ENCODE measurements around the gene TRIM46.
"Not testable (repeated sequence)": the region's sequence is repeated elsewhere in the genome, so short reads cannot be mapped to it uniquely, and the experiment has no call there.

TRIM46 gene

DNA sequence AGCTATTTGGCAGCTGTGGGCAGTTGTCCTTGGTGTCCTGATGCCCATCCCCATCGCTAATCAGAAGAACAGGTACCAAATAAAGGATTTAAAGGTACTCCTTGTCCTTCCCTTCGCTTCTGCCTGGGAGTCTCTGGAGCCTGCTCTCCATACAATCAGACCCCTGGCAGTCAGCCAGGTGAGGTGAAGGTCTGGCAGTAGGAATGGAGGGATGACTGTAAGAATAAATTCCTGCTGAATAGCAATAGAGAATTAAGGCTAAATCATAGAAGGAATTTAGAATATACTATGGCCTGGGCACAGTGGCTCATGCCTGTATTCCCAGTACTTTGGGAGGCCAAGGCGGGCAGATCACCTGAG lies 24.9 kb downstream of the TRIM46 start:
- DNase-seq (ENCODE audit: low read depth, low spot score) = no peak
- H3K27ac ChIP-seq = no peak overlapping the region

DNA sequence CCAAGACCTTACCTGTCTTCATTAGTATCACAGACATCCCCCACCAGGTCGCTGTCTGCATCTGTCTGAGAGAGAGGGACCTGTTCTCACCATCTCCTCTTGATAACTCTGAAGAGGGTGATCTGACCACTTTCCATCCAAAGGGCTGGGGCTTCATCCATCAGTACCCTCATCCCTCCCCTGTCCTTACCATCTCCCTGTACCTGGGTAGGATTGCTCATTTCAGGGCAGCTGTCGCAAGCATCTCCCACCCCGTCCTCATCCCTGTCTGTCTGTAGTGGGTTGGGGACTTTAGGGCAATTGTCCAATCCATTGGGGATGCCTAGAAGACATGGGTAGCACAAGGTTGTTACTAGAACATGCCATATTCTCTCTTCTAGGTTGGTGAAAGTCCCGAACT lies 26.1 kb downstream of the TRIM46 start:
- DNase-seq (ENCODE audit: low read depth, low spot score) = no peak
- H3K27ac ChIP-seq = no peak overlapping the region

- no peak overlapping the region for H3K27ac ChIP-seq
- no peak for DNase-seq (ENCODE audit: low read depth, low spot score)
These were observed 27.3 kb downstream of the TRIM46 start for GRCh38 chr1:155200920-155201319.

GRCh38 chr1:155202198-155202597 lies 28.5 kb downstream of the TRIM46 start:
- no peak for DNase-seq (ENCODE audit: low read depth, low spot score)
- no peak overlapping the region for H3K27ac ChIP-seq

DNA sequence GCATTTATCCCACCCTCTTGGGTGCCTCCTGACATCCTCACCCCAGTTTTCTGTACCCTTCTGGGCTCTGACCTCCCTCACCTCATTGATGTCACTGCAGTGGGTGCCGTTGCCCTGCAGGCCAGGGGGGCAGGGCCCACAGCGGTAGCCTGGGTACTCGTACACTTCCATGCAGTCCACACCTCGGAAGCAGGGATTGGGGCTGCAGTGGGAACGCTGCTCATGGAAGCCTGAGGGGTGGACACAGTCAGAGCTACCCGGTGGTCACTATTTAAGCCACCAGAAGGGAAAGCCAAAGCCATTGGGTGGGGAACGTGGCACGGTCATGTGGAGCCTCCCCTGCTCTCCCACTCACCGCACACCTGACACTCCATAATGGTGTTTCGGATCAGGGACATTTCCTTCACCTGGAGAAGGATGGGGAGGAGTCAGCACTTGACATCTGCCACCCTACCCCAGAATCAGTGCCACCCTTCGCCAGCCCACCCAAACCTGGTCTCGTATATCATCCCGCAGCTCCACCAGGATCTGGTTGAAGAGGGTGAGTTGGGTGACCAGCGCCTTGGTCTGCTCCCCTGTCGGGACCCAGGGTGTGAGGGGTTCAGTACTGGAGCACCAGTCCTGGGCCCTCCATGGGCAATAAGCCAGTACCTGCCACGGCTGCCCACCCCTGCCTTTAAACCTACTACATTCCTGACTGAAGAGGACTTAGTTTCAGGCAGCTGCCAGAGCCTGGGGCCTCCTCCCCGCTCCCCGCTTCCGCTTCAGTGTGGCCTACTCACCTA lies 29.3 kb downstream of the TRIM46 start:
- no peak for DNase-seq (ENCODE audit: low read depth, low spot score)
- no peak overlapping the region for H3K27ac ChIP-seq

- no peak for DNase-seq (ENCODE audit: low read depth, low spot score)
- H3K27ac ChIP-seq = no peak overlapping the region
These were observed 31.4 kb downstream of the TRIM46 start for GRCh38 chr1:155205035-155205434.

GRCh38 chr1:155205969-155206593 lies 32.4 kb downstream of the TRIM46 start:
- DNase-seq (ENCODE audit: low read depth, low spot score) = no peak
- H3K27ac ChIP-seq = no peak overlapping the region

DNA sequence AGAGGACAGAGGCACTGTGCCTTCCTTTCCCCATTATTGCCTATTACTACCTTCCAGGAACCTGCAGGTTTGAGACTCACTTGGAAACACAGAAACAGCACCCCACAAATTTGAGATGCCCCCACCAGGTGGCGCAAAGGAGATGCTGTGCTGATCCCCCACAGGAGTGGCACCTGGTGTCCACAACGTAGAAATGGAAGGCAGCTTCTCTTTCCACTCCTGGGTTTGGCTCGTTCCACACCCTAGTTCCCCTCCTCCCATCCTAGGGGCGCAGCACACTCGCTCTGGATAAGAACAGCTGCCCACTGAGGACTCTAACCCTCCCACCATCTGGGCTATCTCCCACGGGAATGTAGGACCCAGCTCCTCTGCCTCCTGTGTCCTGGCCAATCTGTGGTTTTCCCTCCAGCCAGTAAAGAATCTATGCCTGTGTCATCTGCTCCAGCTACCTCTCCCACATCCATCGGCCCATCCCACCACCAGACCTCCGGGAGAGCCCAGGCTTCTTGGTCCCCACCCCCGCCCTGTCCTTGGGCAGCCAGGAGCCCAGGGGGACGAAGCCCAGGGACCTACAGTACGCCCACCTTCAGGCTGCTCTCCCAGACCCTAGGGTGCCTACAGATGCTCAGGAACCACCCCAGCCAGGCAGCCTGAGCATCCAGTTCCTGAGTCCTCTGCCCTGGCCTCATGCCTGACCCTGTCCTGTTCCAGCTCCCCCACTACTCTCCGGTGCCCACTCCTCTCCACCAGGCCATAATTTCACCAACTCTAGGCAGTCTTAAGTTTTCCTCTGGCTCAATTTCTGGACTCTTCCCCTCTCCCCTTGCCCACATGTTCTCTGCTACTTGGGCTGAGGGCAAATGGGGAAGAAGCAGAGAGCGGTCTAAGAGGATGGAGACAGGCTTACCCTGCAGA lies 33.5 kb downstream of the TRIM46 start:
- peak overlapping the region; percentile 76 for H3K27ac ChIP-seq
- no peak for DNase-seq (ENCODE audit: low read depth, low spot score)

DNA sequence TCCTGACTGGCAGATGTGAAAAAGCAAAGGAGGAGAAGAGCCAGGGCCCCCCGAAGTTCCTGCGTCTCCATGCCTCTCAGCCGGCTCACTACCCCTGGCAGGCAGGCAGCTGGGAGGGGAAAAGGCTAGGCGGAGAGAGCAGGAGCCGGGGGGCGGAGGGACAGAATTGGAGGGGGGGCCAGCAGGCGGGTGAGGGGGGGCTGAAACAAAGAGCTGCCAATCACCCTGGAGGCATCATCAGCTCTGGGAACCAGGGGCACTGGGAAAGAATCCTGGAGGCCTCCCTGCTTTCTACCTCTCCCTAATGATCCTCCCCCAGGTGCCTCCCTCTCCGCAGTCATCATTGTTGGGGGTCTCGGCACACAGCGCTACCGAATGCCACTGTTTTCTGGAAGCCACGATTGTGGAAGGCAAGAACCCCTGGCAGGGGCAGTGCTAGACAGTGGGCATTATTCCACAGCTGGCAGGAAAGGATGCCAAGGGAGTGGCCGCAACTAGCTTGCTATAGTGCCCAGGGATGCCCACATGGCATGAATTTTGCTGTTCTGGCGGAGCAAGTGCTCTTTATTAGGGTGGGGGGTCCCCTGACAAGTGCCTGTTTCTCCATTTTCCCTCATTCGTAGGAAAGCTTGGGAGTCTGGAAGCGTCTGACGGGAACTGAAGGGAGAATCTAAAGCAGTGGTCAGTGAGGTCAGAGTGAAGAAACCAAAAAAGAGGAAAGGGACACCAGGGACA lies 34.3 kb downstream of the TRIM46 start, which contains the start of gene THBS3:
Gene THBS3 (minus strand): TSS at position 92 of the 735 bp plus-strand sequence. CDS start 21 bp downstream, at position 71.
- DNase-seq (ENCODE audit: low read depth, low spot score) = no peak

DNA sequence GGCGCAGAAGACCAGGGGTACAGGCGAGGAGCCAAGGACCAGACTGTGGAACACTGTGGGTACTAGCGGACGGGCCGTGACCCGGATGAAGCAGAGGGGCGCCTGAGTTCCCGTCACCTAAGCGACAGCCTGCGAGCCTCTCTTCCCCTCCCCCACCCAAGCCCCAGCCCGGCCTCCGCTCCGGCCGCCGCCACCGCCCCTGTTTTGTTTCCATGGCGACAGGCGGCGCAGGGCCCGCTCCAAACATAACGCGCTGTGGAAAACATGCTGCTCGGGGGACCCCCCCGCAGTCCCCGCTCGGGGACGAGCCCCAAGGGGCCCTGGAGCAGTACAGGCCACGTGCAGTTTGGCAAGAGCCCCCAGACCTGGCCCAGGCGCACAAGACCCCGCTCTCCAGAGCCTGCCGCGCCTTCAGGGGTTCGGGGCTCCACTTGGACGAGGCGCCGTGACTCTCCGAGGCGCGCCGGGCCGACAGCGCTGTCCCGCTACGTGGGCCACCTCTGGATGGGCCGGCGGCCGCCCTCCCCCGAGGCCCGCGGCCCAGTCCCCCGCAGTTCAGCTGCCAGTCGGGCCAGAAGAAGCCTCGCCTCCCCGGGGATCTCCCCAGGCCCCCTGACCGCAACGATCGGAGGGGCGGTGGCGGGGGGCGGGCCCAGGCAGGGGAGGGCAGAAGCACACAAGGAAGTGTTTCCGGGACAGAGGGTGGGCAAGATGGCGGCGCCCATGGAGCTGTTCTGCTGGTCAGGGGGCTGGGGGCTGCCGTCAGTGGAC lies 35.1 kb downstream of the TRIM46 start, which contains the start of gene MTX1:
Gene MTX1 (plus strand): TSS at position 155 of the 771 bp plus-strand sequence. CDS start 110 bp downstream, at position 265.
- no peak for DNase-seq (ENCODE audit: low read depth, low spot score)
- H3K27ac ChIP-seq = peak within 1 kb of the TSS; percentile 76

More for the DNA sequence above, 34.3 kb downstream of the TRIM46 start, which contains the start of gene THBS3:
- peak within 1 kb of the TSS; percentile 76 for H3K27ac ChIP-seq

DNA sequence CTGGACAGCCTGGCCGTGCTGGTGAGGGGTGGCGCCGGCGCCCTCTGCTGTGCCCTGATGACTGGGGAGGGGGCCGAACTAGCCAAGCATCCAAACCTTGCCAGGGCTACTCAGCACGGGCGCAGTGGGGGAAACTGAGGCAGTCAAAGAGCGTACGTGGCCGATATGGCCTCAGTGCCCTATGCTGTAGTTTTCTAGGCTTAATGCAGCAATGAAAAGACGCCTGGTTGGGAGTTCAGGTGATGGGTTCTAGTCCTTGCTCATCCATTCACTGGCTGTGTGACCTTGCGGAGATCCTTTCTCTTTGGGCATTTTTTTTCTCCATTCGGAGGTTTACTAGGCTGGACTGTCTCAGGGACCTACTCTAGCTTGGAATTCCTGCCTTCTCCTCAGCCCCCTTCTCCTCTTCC lies 35.7 kb downstream of the TRIM46 start:
- H3K27ac ChIP-seq = peak overlapping the region; percentile 76
- DNase-seq (ENCODE audit: low read depth, low spot score) = no peak

DNA sequence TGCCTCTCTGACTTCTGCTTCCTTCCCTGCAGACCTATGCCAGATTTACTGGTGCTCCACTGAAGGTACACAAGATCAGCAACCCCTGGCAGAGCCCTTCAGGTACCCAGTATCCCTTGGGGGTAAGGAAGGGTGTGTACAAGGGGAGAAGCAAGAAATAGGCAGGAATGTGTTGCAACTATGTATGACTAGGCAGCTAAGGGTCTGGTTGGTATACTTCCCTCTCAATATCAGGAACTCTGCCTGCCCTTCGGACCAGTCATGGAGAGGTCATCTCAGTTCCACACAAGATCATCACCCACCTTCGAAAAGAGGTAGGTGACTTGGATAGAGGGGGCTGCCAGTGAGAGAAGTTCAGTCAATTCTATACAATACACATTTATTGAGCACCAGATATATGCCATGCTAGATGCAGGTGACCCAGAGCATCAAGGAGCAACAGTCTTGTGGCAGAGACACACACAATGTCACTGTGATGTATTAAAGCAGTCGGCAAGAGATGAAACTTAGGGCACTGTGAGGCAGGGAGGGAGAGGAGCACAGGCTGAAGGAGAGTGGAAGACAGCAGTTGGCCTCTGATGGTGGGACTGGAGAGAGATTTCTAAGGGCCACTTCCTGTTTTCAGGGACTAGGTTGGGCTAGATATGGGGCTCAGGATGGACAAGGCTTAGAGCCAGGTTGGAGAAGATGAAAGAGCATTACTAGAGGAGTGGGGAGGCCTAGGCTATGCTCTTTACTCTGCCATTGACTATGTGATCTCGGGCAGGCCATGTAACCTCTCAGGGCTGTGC lies 36.9 kb downstream of the TRIM46 start:
- no peak for DNase-seq (ENCODE audit: low read depth, low spot score)
- H3K27ac ChIP-seq = peak overlapping the region; percentile 76

DNA sequence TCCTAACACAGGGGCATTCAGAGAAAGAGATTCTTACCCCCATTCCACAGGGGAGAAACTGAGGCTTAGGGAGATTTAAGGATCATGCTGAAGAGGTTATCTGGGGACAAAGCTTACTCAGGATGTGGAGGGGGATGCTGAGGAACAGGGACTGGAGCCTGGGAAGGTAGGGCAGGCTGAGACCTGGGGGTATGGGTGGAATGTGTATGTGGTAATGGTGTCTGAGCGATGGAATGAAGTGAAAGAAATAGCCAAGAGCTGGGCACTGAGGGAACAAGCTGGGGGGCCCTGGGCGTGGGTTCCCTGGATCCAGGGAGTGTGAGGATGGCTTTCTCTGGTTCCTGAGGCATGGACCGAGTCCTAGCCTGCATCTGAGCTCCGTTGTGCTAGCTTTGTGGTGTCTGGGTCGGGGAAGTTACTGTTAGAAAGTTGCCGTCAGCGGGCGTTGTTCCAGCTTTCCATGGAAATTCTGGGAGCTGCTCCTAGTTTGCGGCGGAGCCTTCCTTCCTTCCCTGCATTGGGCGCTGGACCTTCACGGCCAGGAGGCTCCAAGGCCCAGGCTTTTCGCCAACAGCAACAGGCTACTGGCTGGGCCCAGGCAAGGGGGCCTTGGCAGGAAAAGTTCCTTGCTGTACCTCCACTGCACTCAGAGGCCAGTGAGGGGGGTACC lies 37.9 kb downstream of the TRIM46 start:
- peak overlapping the region; percentile 76 for H3K27ac ChIP-seq
- not testable (repeated sequence) for DNase-seq (ENCODE audit: low read depth, low spot score)

- DNase-seq (ENCODE audit: low read depth, low spot score); H3K27ac ChIP-seq: not testable (repeated sequence)
These were observed 38.4 kb downstream of the TRIM46 start for GRCh38 chr1:155212051-155212440.

GRCh38 chr1:155214702-155215101 lies 41.1 kb downstream of the TRIM46 start:
- not testable (repeated sequence) for DNase-seq (ENCODE audit: low read depth, low spot score); H3K27ac ChIP-seq

GRCh38 chr1:155218854-155219591 lies 45.4 kb downstream of the TRIM46 start:
- peak overlapping the region; percentile 85 for H3K27ac ChIP-seq
- DNase-seq (ENCODE audit: low read depth, low spot score) = no peak

GRCh38 chr1:155219592-155220031 lies 46.0 kb downstream of the TRIM46 start:
- peak overlapping the region; percentile 85 for H3K27ac ChIP-seq
- no peak for DNase-seq (ENCODE audit: low read depth, low spot score)
